SK-N-SH treated with all-trans-retinoic acid at 6 μM for 48 hours (cell line): ENCODE data around the gene C14orf180.

Experiments
- ARNTL ChIP-seq: fragments of 450-650 bp; formaldehyde crosslinking; IDR thresholded peaks from 2 replicates; pipeline ENCODE4 v1.5.0; 2020; ENCODE audit warnings: low read depth, mild to moderate bottlenecking, moderate library complexity, borderline replicate concordance
- RARB ChIP-seq: fragments of 250-450 bp; sonication (Bioruptor Pico); IDR thresholded peaks from 2 replicates; pipeline ENCODE4 v1.8.0; 2021; ENCODE audit warnings: mild to moderate bottlenecking, moderate library complexity
- ZNF8 ChIP-seq: fragments of 450-650 bp; formaldehyde crosslinking; IDR thresholded peaks from 2 replicates; pipeline ENCODE4 v1.5.0; 2020; ENCODE audit warnings: mild to moderate bottlenecking, moderate library complexity

- no peak for TF ChIP-seq ZNF8 (CRISPR knock-in tag)
- no peak for TF ChIP-seq ARNTL
- no peak for TF ChIP-seq RARB
Measured at GRCh38 chr14:104554608-104555429, 24.7 kb upstream of the C14orf180 start.
